ENCODE data around the gene CEP97. TPM values are rescaled to one million over a fixed set of nuclear protein-coding genes. Genes with fewer than 3 reads are reported as not detected.
"Not testable (repeated sequence)": the region's sequence is repeated elsewhere in the genome, so short reads cannot be mapped to it uniquely, and the experiment has no call there.

The CEP97 gene
- total RNA-seq, 2 experiments from 2014 or later = 15.9 to 18.7 TPM

GRCh38 chr3:101730839-101731238, 6.4 kb downstream of the CEP97 start:
- Mint-ChIP-seq H3K36me3 (ENCODE audit: low read depth) (peaks cover 48% of the 10 kb centered on the region), H3K9me3 (no peaks in the 10 kb centered on the region), H3K4me3 (no peak overlapping the region), H3K27ac (no peak overlapping the region), H3K27me3 (no peaks in the 10 kb centered on the region), H3K4me1 (ENCODE audit: low read depth) (peaks cover 6% of the 10 kb centered on the region)
- TF ChIP-seq, protein P1, sequence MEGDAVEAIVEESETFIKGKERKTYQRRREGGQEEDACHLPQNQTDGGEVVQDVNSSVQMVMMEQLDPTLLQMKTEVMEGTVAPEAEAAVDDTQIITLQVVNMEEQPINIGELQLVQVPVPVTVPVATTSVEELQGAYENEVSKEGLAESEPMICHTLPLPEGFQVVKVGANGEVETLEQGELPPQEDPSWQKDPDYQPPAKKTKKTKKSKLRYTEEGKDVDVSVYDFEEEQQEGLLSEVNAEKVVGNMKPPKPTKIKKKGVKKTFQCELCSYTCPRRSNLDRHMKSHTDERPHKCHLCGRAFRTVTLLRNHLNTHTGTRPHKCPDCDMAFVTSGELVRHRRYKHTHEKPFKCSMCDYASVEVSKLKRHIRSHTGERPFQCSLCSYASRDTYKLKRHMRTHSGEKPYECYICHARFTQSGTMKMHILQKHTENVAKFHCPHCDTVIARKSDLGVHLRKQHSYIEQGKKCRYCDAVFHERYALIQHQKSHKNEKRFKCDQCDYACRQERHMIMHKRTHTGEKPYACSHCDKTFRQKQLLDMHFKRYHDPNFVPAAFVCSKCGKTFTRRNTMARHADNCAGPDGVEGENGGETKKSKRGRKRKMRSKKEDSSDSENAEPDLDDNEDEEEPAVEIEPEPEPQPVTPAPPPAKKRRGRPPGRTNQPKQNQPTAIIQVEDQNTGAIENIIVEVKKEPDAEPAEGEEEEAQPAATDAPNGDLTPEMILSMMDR (IDR thresholded peaks at IDR 0.05) = no peak
- no peak for ATAC-seq
- no peak for DNase-seq
- POLR2A ChIA-PET = interaction anchor here (0.8 kb wide), 1 partner anchor 14 kb away, joined by 3 read pairs; no protein-coding TSS in a partner anchor
- intact Hi-C loops (cut with micrococcal nuclease) = no loop called here
- CTCF ChIA-PET = no interaction called here

DNA sequence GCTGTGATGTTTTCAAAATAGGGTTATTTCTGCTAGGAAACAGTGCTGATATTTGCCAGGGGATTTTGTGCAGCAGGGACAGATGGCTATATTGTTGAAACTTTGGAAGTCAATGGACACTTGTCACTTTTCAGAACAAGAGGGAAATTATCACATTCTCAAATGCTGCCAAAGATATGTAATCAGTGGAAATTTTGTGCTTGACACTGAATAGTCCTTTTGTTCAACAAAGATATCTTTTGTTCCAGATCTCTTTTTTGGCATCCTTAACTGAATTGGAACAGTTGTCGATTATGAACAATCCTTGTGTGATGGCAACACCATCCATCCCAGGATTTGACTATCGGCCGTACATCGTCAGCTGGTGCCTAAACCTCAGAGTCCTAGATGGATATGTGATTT, 7.8 kb downstream of the CEP97 start:
- intact Hi-C loops (cut with micrococcal nuclease) = no loop called here
- Mint-ChIP-seq H3K36me3 (ENCODE audit: low read depth) (peaks cover 57% of the 10 kb centered on the region), H3K4me1 (ENCODE audit: low read depth) (peaks cover under 1% of the 10 kb centered on the region), H3K27me3 (no peaks in the 10 kb centered on the region), H3K9me3 (no peaks in the 10 kb centered on the region), H3K27ac (no peak overlapping the region), H3K4me3 (no peak overlapping the region)
- TF ChIP-seq, protein P1 (IDR thresholded peaks at IDR 0.05) = no peak
- CTCF ChIA-PET = interaction anchor here (1.1 kb wide), 1 partner anchor 13 kb away, joined by 3 read pairs; no protein-coding TSS in a partner anchor
- ATAC-seq (no peak), DNase-seq (no peak)
- POLR2A ChIA-PET = interaction anchor here (1.3 kb wide), 1 partner anchor 8 kb away, joined by 3 read pairs; the partner anchor contains the start of gene CEP97

GRCh38 chr3:101735833-101736232, 11.4 kb downstream of the CEP97 start:
- H3K4me1 Mint-ChIP-seq (ENCODE audit: low read depth) = no peaks in the 10 kb centered on the region
- ChIA-PET POLR2A (interaction anchor here (1.5 kb wide), 1 partner anchor 9 kb away, joined by 4 read pairs; no protein-coding TSS in a partner anchor), CTCF (no interaction called here)
- no peak overlapping the region for H3K4me3 Mint-ChIP-seq
- peaks cover 64% of the 10 kb centered on the region for H3K36me3 Mint-ChIP-seq (ENCODE audit: low read depth)
- intact Hi-C loops (cut with micrococcal nuclease) = no loop called here
- H3K27ac Mint-ChIP-seq = no peak overlapping the region
- ATAC-seq = no peak
- DNase-seq = no peak
- H3K9me3 Mint-ChIP-seq = no peaks in the 10 kb centered on the region
- no peaks in the 10 kb centered on the region for H3K27me3 Mint-ChIP-seq
- TF ChIP-seq, protein P1 (IDR thresholded peaks at IDR 0.05) = no peak

DNA sequence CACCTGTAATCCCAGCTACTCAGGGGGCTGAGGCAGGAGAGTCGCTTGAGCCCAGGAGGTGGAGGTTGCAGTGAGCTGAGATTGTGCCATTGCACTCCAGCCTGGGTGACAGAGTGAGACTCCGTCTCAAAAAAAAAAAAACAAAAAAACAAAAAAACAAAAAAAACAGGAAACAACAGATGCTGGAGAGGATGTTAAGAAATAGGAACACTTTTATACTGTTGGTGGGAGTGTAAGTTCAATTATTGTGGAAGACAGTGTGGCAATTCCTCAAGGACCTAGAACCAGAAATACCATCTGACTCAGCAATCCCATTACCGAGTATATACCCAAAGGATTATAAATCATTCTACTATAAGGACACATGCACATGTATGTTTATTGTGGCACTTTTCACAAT, 17.5 kb downstream of the CEP97 start:
- H3K9me3 Mint-ChIP-seq; CTCF ChIA-PET; DNase-seq; ATAC-seq; H3K4me3 Mint-ChIP-seq; H3K4me1 Mint-ChIP-seq (ENCODE audit: low read depth); H3K27me3 Mint-ChIP-seq; intact Hi-C loops (cut with micrococcal nuclease); H3K27ac Mint-ChIP-seq; POLR2A ChIA-PET: not testable (repeated sequence)
- peaks cover 38% of the 10 kb centered on the region for H3K36me3 Mint-ChIP-seq (ENCODE audit: low read depth)

GRCh38 chr3:101744811-101745210, 20.4 kb downstream of the CEP97 start:
- Mint-ChIP-seq H3K4me3 (no peak overlapping the region), H3K36me3 (ENCODE audit: low read depth) (peaks cover 27% of the 10 kb centered on the region), H3K27ac (no peak overlapping the region), H3K4me1 (ENCODE audit: low read depth) (no peaks in the 10 kb centered on the region), H3K27me3 (no peaks in the 10 kb centered on the region), H3K9me3 (peaks cover 1% of the 10 kb centered on the region)
- TF ChIP-seq, protein P1 (IDR thresholded peaks at IDR 0.05) = no peak
- ChIA-PET POLR2A (interaction anchor here (0.8 to 1.3 kb wide), 4 partner anchors 9 to 35 kb away, joined by 3 to 4 read pairs (median 4); partner anchors contain the start of gene NXPE3), CTCF (interaction anchor here (0.7 kb wide), 1 partner anchor 13 kb away, joined by 3 read pairs; no protein-coding TSS in a partner anchor)
- ATAC-seq (no peak), DNase-seq (no peak)
- intact Hi-C loops (cut with micrococcal nuclease) = no loop called here

DNA sequence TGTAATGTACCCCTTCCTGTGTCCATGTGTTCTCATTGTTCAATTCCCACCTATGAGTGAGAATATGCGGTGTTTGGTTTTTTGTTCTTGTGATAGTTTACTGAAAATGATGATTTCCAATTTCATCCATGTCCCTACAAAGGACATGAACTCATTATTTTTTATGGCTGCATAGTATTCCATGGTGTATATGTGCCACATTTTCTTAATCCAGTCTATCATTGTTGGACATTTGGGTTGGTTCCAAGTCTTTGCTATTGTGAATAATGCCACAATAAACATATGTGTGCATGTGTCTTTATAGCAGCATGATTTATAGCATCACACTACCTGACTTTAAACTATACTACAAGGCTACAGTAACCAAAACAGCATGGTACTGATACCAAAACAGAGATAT, 21.5 kb downstream of the CEP97 start:
- intact Hi-C loops (cut with micrococcal nuclease); DNase-seq; H3K27me3 Mint-ChIP-seq; H3K4me3 Mint-ChIP-seq; H3K27ac Mint-ChIP-seq; POLR2A ChIA-PET; CTCF ChIA-PET; ATAC-seq; H3K4me1 Mint-ChIP-seq (ENCODE audit: low read depth); H3K9me3 Mint-ChIP-seq: not testable (repeated sequence)
- H3K36me3 Mint-ChIP-seq (ENCODE audit: low read depth) = peaks cover 28% of the 10 kb centered on the region

- POLR2A ChIA-PET = interaction anchor here (0.7 kb wide), 1 partner anchor 1730 kb away, joined by 3 read pairs; no protein-coding TSS in a partner anchor
- H3K27ac Mint-ChIP-seq; H3K9me3 Mint-ChIP-seq; intact Hi-C loops (cut with micrococcal nuclease); H3K4me1 Mint-ChIP-seq (ENCODE audit: low read depth); H3K4me3 Mint-ChIP-seq; ATAC-seq; DNase-seq; H3K27me3 Mint-ChIP-seq; CTCF ChIA-PET: not testable (repeated sequence)
- peaks cover 53% of the 10 kb centered on the region for H3K36me3 Mint-ChIP-seq (ENCODE audit: low read depth)
These were observed 29.1 kb downstream of the CEP97 start for GRCh38 chr3:101753386-101754113.

Measured in activated CD8-positive, alpha-beta T cell treated with anti-CD3 and anti-CD28 coated beads for 36 hours (primary cell).